Measurements from ENCODE around the gene NCOR1. TPM values are rescaled to one million over a fixed set of nuclear protein-coding genes. Genes with fewer than 3 reads are reported as not detected.
A peak's percentile ranks its signal among the peaks of the same experiment; 100 is the strongest.

NCOR1 gene
- total and polyA plus RNA-seq, 2 of the 13 experiments (the other 11 are each of a cell fraction or from before 2014, with no cell fraction given) = 57.0 to 71.7 TPM

- TF ChIP-seq TERF1 (CRISPR knock-in tag; IDR thresholded peaks at IDR 0.05) (no peak), FOXK1 (CRISPR knock-in tag; IDR thresholded peaks at IDR 0.05; ENCODE audit: borderline replicate concordance, low read depth) (peak; percentile 86; the same call in 1 of the 2 replicates), PAXIP1 (CRISPR knock-in tag; conservative IDR thresholded peaks at IDR 0.05) (peak; percentile 39), ZNF644 (CRISPR knock-in tag; IDR thresholded peaks at IDR 0.05; ENCODE audit: low read depth) (peak; percentile 75), PHF5A (CRISPR knock-in tag; IDR thresholded peaks at IDR 0.05; ENCODE audit: low read depth, unreplicated experiment) (peak; percentile 91), E2F5 (CRISPR knock-in tag; conservative IDR thresholded peaks at IDR 0.05) (0 out of 2 replicates have a peak, but pooled peaks have one; percentile 54), TFE3 (CRISPR knock-in tag; IDR thresholded peaks at IDR 0.05) (0 out of 2 replicates have a peak, but pooled peaks have one; percentile 39), ZFP90 (CRISPR knock-in tag; IDR thresholded peaks at IDR 0.05; ENCODE audit: borderline replicate concordance) (no peak), ZNF839 (CRISPR knock-in tag; IDR thresholded peaks at IDR 0.05; ENCODE audit: borderline replicate concordance) (peak; percentile 34; the same call in 1 of the 2 replicates), ATF7-NPFF (CRISPR knock-in tag; IDR thresholded peaks at IDR 0.05; ENCODE audit: low read depth) (peak; percentile 54; the same call in 1 of the 2 replicates), CCDC6 (CRISPR knock-in tag; IDR thresholded peaks at IDR 0.05) (peak; percentile 86), SIN3A (IDR thresholded peaks at IDR 0.05; ENCODE audit: borderline replicate concordance, low read depth, low read length) (peak; percentile 90; the same call in 1 of the 2 replicates), ZKSCAN8 (CRISPR knock-in tag; IDR thresholded peaks at IDR 0.05; ENCODE audit: borderline replicate concordance) (peak; percentile 73; the same call in 1 of the 2 replicates), KDM4B (CRISPR knock-in tag; IDR thresholded peaks at IDR 0.05) (peak; percentile 81), SIN3B (IDR thresholded peaks at IDR 0.05; ENCODE audit: low read length) (peak; percentile 96), FOSL2 (CRISPR knock-in tag; IDR thresholded peaks at IDR 0.05) (peak; percentile 78)
- TF ChIP-seq, protein P1, sequence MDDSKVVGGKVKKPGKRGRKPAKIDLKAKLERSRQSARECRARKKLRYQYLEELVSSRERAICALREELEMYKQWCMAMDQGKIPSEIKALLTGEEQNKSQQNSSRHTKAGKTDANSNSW (CRISPR knock-in tag; IDR thresholded peaks at IDR 0.05; ENCODE audit: borderline replicate concordance) = no peak
Measured at GRCh38 chr17:16217002-16217635, 1.8 kb upstream of the NCOR1 start, which contains the start of gene PIGL (continued).
